Neural cell (in vitro differentiated cells): ENCODE data around the gene KLK4.

ENCODE experiments used
- CTCF ChIP-seq: fragments of 450-650 bp; IDR thresholded peaks from 2 replicates; pipeline ENCODE4 v1.5.1; 2014; ENCODE audit warnings: antibody characterized with exemption, mild to moderate bottlenecking, moderate library complexity; ENCODE audit not compliant: poor library complexity, severe bottlenecking
- EP300 ChIP-seq: fragments of 450-650 bp; conservative IDR thresholded peaks from 2 replicates; pipeline ENCODE4 v1.6.1; 2014; ENCODE audit warnings: antibody characterized with exemption, mild to moderate bottlenecking, moderate library complexity; ENCODE audit not compliant: poor library complexity, severe bottlenecking
- EZH2 ChIP-seq: fragments of 200-600, 300-800 bp; shearing (Covaris generic), sonication (generic); IDR thresholded peaks from 2 replicates; pipeline ENCODE4 v1.6.1; 2014; ENCODE audit warnings: antibody characterized with exemption, low read length, borderline replicate concordance, mild to moderate bottlenecking; ENCODE audit not compliant: insufficient read depth, poor library complexity, severe bottlenecking
- MXI1 ChIP-seq: fragments of 450-650 bp; conservative IDR thresholded peaks from 2 replicates; pipeline ENCODE4 v1.6.1; 2014; ENCODE audit warnings: antibody characterized with exemption, mild to moderate bottlenecking; ENCODE audit not compliant: poor library complexity, severe bottlenecking
- POLR2AphosphoS5 ChIP-seq: IDR thresholded peaks from 2 replicates; pipeline ENCODE4 v1.6.1; 2012
- RAD21 ChIP-seq: fragments of 450-650 bp; conservative IDR thresholded peaks from 2 replicates; pipeline ENCODE4 v1.6.1; 2014; ENCODE audit warnings: antibody characterized with exemption, mild to moderate bottlenecking, moderate library complexity
- REST ChIP-seq: IDR thresholded peaks from 2 replicates; pipeline ENCODE4 v1.6.1; 2012; ENCODE audit warnings: borderline replicate concordance
- SMC3 ChIP-seq: fragments of 450-650 bp; conservative IDR thresholded peaks from 2 replicates; pipeline ENCODE4 v1.6.1; 2014; ENCODE audit warnings: antibody characterized with exemption, mild to moderate bottlenecking, moderate library complexity; ENCODE audit not compliant: poor library complexity
- TAF1 ChIP-seq: IDR thresholded peaks from 2 replicates; pipeline ENCODE4 v1.6.1; 2012; ENCODE audit warnings: low read depth

- TF ChIP-seq CTCF: no peak
- no peak for TF ChIP-seq EP300
- no peak for TF ChIP-seq EZH2
- no peak for TF ChIP-seq POLR2AphosphoS5
- TF ChIP-seq MXI1: no peak
- TF ChIP-seq REST: no peak
- no peak for TF ChIP-seq TAF1
- TF ChIP-seq RAD21: no peak
- TF ChIP-seq SMC3: no peak
These were observed 41.7 kb upstream of the KLK4 start, which contains the start of gene KLK5 for GRCh38 chr19:50952910-50953309.
